ENCODE measurements around the gene SLC6A7.
"Not testable (repeated sequence)": the region's sequence is repeated elsewhere in the genome, so short reads cannot be mapped to it uniquely, and the experiment has no call there.

Gene SLC6A7

GRCh38 chr5:150243590-150243989, 53.7 kb downstream of the SLC6A7 start:
- DNase-seq (ENCODE audit: low read depth) = no peak

DNA sequence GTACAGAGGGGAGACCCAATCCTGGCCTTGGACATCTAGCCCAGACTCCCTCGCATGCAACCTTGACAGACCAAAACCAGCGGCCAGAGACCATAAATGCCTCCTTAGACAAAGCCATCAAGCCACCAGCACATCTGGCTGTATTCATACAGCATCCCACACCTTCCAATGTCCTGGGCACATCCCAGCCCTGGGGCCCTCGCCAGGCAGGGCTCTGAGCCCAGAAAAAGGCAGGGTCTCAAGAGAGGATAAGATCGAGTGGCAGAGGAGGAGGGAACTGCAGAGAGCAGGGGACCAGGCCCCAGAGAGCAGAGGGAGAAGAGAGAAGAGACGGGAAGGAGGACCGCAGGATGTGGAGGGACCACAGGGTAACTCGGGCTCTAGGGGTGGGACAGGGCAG, 54.3 kb downstream of the SLC6A7 start:
- no peak for DNase-seq (ENCODE audit: low read depth)

DNA sequence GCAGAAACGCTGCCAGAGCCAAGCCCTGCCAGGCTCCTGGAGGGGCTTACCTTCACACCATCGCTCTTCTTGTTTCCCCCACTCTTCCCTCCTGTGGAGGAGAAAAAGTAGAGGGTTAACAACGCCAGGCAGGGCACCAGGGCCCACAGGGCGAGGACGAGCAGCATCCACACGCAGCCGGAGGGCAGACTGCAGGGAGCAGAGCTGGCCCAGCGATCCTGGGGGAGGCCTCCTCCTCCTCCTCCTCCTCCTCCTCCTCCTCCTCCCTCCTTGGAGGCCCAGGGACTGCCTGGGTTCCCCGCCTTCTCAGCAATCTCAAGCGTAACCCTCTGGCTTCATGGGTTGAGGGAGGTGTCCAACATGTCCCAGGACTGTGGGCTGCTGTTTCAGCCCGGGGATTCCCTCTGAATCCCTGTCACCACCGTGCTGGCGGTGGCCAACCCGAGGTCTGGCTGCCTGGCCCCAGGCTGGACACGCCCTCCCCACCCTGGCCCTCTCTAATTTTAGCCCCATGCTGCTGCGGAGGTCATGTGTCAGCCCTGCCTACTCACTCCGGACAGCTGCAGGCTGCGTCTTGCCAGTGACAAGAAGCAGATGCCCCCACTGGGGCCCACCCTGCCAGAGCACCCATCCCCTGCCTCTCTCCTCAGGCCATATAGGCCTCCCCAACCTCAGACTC, 55.4 kb downstream of the SLC6A7 start:
- no peak for DNase-seq (ENCODE audit: low read depth)

DNA sequence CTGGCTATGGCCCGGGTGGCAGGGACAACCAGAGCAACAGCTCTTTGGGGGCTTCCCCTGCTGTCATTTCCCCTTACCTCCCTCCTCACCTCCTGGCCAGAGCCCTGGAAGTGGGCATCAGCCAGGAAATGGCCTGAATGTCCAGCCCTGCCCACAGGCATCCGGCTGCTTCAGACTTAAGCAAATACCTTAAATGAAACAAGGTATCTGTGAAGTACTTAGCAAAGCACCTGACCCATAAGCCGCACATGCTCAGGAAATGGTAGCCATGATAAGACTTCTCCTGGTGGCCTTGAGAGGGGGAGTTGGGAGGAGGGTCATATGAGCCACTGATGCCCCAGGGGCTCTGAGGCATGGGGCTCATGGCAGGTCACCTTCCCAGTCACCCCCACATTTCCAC, 55.9 kb downstream of the SLC6A7 start:
- no peak for DNase-seq (ENCODE audit: low read depth)

DNA sequence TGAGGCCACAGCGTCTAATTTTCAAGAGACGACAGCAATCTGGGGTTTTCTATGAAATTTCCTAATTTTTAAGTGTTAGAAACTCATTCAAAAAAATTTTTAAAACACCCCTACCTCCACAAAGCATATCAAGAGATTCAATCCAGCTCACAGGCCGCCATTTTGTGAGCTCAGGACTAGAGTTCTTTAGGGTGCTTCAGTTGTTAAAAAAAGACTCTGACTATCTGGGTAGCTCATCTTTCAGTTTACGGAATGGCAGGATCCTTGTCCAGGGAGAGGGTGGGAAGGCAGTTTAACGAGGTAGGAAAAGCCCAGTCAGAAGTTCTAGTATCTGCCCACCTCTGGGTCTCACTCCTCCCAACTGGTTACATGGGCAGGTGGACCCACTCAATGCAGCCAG, 56.6 kb downstream of the SLC6A7 start:
- no peak for DNase-seq (ENCODE audit: low read depth)

GRCh38 chr5:150246835-150247234, 57.0 kb downstream of the SLC6A7 start:
- no peak for DNase-seq (ENCODE audit: low read depth)

GRCh38 chr5:150247726-150248125, 57.9 kb downstream of the SLC6A7 start:
- DNase-seq (ENCODE audit: low read depth) = no peak

DNA sequence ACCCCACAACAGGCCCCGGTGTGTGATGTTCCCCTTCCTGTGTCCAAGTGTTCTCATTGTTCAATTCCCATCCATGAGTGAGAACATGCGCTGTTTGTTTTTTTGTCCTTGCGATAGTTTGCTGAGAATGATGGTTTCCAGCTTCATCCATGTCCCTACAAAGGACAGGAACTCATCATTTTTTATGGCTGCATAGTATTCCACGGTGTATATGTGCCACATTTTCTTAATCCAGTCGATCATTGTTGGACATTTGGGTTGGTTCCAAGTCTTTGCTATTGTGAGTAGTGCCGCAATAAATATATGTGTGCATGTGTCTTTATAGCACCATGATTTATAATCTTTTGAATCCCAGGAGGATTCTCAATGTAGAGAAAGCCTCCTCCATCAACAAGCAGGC, 58.6 kb downstream of the SLC6A7 start:
- DNase-seq (ENCODE audit: low read depth) = not testable (repeated sequence)

DNA sequence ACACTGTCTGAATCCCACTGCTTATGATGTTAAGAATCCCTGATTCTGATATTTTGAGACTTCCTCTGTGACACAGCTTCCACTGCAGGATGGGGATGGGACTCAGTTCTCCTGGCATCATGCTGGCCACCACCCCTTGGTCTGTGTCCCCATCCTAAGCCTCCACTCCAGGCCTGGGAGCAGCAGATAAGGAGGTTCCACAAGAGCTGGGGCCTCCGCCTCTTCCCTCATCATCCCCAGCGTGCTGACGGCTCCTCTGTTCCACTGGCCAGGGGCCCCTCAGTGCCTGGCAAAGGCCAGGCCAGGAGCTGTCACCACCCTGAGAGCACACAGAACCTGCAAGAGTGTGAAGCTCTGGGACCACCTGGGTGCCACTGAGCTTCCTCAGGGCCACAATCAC, 59.1 kb downstream of the SLC6A7 start:
- no peak for DNase-seq (ENCODE audit: low read depth)

DNA sequence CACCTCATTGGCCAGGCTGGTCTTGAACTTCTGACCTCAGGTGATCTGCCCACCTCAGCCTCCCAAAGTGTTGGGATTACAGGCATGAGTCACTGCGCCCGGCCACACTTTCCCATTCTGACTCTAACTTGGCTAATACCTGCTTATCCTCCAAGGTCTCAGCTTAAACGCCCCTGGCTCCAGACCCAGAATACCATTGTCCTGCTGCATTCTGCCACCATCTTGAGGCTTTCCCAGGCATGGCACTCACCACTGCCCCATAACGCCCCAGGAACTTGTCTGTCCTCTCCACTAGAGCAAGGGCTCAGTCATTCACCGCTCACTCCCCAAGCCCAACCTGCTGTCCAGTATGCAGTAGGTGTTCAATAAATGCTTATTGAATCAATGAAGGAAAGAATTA, 59.9 kb downstream of the SLC6A7 start:
- DNase-seq (ENCODE audit: low read depth) = no peak

DNA sequence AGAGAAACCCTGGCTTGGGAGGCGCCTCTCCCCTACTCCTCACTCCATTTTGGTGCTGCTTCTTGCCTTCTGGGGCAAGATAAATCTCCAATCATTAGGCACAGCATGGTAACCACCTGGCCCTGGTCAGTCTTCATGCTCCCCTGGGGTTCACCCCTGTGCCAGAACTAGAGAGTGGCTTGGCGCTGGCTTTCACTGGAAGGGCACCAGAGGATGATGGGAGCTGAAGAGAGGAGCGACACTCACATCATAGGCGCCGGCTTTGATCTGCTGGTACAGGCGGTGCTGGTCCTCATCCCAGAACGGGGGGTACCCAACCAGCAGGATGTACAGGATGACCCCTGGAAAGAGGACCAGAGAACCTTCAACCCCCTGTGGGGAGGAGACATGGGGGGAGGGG, 61.6 kb downstream of the SLC6A7 start:
- no peak for DNase-seq (ENCODE audit: low read depth)

DNA sequence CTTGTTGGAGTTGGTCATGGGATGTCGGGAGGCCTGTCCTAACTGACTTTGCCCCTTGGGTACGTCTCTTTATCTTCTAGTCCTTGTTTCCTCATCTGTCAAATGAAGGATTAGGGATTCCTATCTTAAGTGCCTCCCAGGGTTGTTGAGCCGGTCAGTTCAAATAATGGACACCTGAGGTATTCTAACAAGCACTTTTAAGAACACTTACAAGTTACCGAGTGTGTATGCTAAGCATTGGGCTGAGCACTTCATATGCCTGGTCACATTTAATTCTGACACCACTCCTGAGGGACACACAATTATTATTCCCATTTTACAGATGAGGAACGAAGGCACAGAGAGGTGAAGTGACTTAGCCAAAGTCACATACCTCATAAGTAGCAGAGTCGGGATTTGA, 62.6 kb downstream of the SLC6A7 start:
- DNase-seq (ENCODE audit: low read depth) = no peak

DNA sequence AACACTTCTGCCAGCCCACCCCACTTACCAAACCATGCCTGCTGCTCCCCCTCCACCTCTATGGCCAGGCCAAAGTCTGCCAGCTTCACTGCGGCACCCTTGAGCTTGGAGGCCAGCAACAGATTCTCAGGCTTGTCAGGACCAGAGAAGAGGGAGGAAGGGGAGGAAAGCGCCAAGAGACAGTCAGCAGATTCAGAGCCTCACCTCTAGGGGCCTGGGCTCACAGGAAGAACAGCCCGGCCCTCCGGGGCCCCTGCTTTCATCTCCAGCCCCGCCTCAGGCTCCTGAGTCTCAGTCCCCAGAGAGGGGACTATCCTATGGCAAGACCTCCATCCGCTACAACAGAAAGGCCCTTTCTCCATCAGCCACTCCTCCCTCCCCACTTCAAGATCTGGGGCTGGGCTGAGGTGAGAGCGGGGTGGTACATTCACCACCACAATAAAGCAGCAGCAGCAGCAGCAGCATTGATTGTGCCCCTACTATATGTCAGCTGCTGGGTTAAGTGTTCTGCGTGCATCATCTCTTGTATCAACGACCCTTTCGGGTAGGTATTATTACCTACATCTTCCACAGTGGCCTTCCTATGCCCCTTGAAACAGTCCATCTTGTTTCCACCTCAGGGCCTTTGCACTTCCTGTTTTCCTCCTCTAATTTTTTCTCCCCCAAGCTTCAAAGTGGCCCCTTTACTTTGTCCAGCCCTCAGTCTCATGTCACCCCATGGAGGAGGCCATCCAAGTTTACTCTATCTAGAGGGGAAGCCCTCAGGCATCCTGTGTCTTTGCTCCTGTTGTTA, 63.8 kb downstream of the SLC6A7 start:
- DNase-seq (ENCODE audit: low read depth) = no peak

DNA sequence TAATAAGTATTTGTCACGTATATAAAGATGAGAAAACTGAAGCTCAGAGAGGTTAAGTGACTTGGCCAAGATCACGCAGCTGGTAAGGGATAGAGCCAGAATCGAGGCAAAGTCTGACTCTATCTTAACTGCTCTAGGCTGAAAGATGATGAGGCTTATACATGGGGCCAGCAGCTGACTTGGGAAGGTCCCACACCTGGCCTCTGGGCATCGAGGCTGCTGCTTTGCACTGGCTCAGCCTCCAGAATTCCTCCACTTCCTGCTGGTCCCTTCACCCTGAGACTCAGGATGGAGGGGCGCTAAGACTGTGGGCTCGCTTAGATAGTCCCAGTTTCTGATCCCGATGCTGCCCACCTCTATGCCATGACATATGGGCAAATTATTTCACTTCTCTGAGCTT, 64.5 kb downstream of the SLC6A7 start:
- no peak for DNase-seq (ENCODE audit: low read depth)

GRCh38 chr5:150254774-150255173, 64.9 kb downstream of the SLC6A7 start:
- DNase-seq (ENCODE audit: low read depth) = no peak

- DNase-seq (ENCODE audit: low read depth) = no peak
Observed at GRCh38 chr5:150255659-150256409, 66.0 kb downstream of the SLC6A7 start.

- DNase-seq (ENCODE audit: low read depth) = no peak
Observed at GRCh38 chr5:150256410-150257064, 66.7 kb downstream of the SLC6A7 start.

- no peak for DNase-seq (ENCODE audit: low read depth)
Observed at GRCh38 chr5:150257424-150257823, 67.6 kb downstream of the SLC6A7 start.

GRCh38 chr5:150258130-150258529, 68.3 kb downstream of the SLC6A7 start:
- no peak for DNase-seq (ENCODE audit: low read depth)
